Ishikawa (cell line): Measurements from ENCODE around the gene PFKP.

Experiments used
- CEBPB ChIP-seq: IDR thresholded peaks from 2 replicates; pipeline ENCODE4 v1.6.1; 2012
- EGR1 ChIP-seq: IDR thresholded peaks from 2 replicates; pipeline ENCODE4 v1.6.1; 2012
- EP300 ChIP-seq: IDR thresholded peaks from 2 replicates; pipeline ENCODE4 v1.6.1; 2012; ENCODE audit warnings: borderline replicate concordance
- FOXM1 ChIP-seq: IDR thresholded peaks from 2 replicates; pipeline ENCODE4 v1.6.1; 2012; ENCODE audit warnings: low read depth, borderline replicate concordance
- NFIC ChIP-seq: IDR thresholded peaks from 2 replicates; pipeline ENCODE4 v1.6.1; 2012
- TF ChIP-seq, protein P1 (sequence below): IDR thresholded peaks from 2 replicates; pipeline ENCODE4 v1.6.1; 2012
- TF ChIP-seq, protein P2 (sequence below): IDR thresholded peaks from 2 replicates; pipeline ENCODE4 v1.6.1; 2012; ENCODE audit warnings: low read depth, mild to moderate bottlenecking

DNA sequence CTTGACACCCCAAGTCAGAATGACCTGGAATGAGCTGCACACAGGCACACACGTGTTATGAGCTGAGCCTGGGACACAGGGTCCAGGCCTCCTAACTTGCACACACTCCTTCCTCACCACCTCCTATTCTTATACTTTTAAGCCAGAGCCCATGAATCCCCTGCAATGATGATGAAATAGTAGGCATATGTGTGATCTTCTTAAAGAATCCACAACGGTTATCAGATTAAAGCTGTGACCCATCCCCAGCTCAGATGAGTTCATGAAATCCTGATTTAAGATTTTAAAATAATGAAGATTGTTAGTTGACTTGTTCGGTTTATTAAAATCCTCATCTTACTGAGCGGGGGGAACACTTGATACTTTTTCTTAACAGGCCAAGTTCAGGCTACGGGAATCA is 66.6 kb downstream of the PFKP start:
- TF ChIP-seq EP300 (no peak), EGR1 (no peak), CEBPB (no peak), FOXM1 (no peak), NFIC (no peak)
- TF ChIP-seq, protein P1, sequence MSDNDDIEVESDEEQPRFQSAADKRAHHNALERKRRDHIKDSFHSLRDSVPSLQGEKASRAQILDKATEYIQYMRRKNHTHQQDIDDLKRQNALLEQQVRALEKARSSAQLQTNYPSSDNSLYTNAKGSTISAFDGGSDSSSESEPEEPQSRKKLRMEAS: no peak
- TF ChIP-seq, protein P2, sequence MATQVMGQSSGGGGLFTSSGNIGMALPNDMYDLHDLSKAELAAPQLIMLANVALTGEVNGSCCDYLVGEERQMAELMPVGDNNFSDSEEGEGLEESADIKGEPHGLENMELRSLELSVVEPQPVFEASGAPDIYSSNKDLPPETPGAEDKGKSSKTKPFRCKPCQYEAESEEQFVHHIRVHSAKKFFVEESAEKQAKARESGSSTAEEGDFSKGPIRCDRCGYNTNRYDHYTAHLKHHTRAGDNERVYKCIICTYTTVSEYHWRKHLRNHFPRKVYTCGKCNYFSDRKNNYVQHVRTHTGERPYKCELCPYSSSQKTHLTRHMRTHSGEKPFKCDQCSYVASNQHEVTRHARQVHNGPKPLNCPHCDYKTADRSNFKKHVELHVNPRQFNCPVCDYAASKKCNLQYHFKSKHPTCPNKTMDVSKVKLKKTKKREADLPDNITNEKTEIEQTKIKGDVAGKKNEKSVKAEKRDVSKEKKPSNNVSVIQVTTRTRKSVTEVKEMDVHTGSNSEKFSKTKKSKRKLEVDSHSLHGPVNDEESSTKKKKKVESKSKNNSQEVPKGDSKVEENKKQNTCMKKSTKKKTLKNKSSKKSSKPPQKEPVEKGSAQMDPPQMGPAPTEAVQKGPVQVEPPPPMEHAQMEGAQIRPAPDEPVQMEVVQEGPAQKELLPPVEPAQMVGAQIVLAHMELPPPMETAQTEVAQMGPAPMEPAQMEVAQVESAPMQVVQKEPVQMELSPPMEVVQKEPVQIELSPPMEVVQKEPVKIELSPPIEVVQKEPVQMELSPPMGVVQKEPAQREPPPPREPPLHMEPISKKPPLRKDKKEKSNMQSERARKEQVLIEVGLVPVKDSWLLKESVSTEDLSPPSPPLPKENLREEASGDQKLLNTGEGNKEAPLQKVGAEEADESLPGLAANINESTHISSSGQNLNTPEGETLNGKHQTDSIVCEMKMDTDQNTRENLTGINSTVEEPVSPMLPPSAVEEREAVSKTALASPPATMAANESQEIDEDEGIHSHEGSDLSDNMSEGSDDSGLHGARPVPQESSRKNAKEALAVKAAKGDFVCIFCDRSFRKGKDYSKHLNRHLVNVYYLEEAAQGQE: no peak
